A549 treated with RU486 at 1 μM for 4 hours (cell line): ENCODE results near the gene HOXC5. TPM values are rescaled to one million over a fixed set of nuclear protein-coding genes. Genes with fewer than 3 reads are reported as not detected.

ENCODE experiments used
- total RNA-seq: library from RNA; stranded (reverse); fragments of 200-300 nt; extraction: Qiagen RNA extraction; gene quantifications from 5 replicates; pipeline ENCODE4 v1.2.3, GENCODE V29; 2022; ENCODE audit warnings: low read depth

Gene HOXC5
- total RNA-seq, result 0.43 to 1.1 TPM (median 0.80 TPM) in 5 replicates

GRCh38 chr12:54032627-54033100 is at the start of gene HOXC5:
TSS of gene HOXC5 (plus strand) at chr12:54033050. CDS start at chr12:54033123, 73 bp downstream.

GRCh38 chr12:53984901-53985691 is 47.8 kb upstream of the HOXC5 start, which contains the start of gene HOXC10:
TSS of gene HOXC10 (plus strand) at chr12:53985146. CDS start at chr12:53985260, 114 bp downstream.

GRCh38 chr12:54000116-54001114 is 32.4 kb upstream of the HOXC5 start, which contains the start of gene HOXC9:
TSS of gene HOXC9 (plus strand) at chr12:54000161. CDS start at chr12:54000189, 28 bp downstream.

GRCh38 chr12:54028314-54029201 is 4.3 kb upstream of the HOXC5 start, which contains the start of gene HOXC6:
TSS of gene HOXC6 (plus strand) at chr12:54028440. CDS start at chr12:54028522, 82 bp downstream.

GRCh38 chr12:54053751-54054741 is 21.2 kb downstream of the HOXC5 start, which contains the start of gene HOXC4:
TSS of gene HOXC4 (plus strand) at chr12:54053835. CDS start at chr12:54053923, 88 bp downstream.

Other genes starting within 250 kb of the HOXC5 start
- gene HOXC13, start 94.2 kb upstream of the HOXC5 start, total RNA-seq, result 7.7 to 14.1 TPM (median 9.8 TPM) in 5 replicates
- not detected in 5 replicates for gene HOXC12, start 78.1 kb upstream of the HOXC5 start, total RNA-seq
- 0.39 to 0.58 TPM (median 0.45 TPM) in 5 replicates for gene HOXC11, start 59.9 kb upstream of the HOXC5 start, total RNA-seq
- 0.07 to 0.17 TPM (median 0.12 TPM) in 4 of 5 replicates, not detected in the other for gene HOTAIR, start 58.1 kb upstream of the HOXC5 start, total RNA-seq
- gene HOXC10, start 47.9 kb upstream of the HOXC5 start, total RNA-seq, result 2.2 to 5.4 TPM (median 2.6 TPM) in 5 replicates
- 11.4 to 14.1 TPM (median 13.1 TPM) in 5 replicates for gene HOXC9, start 32.9 kb upstream of the HOXC5 start, total RNA-seq
- 4.4 to 5.6 TPM (median 5.3 TPM) in 5 replicates for gene HOXC8, start 24.1 kb upstream of the HOXC5 start, total RNA-seq
- gene HOXC6, start 4.6 kb upstream of the HOXC5 start, total RNA-seq, result 4.2 to 5.4 TPM (median 4.5 TPM) in 5 replicates
- 2.2 to 4.2 TPM (median 3.8 TPM) in 5 replicates for gene HOXC4, start 20.8 kb downstream of the HOXC5 start, total RNA-seq
- 22.8 to 33.0 TPM (median 31.6 TPM) in 5 replicates for gene SMUG1, start 155.9 kb downstream of the HOXC5 start, total RNA-seq
- gene CBX5, start 247.1 kb downstream of the HOXC5 start, total RNA-seq, result 18.9 to 27.2 TPM (median 26.0 TPM) in 5 replicates
- 1,552 to 2,740 TPM (median 1,607 TPM) in 5 replicates for gene HNRNPA1, start 247.7 kb downstream of the HOXC5 start, total RNA-seq